ACC112 (cell line): Measurements from ENCODE around the gene LPCAT1.

Experiments used
- H2AFZ ChIP-seq: fragments of 200-600 bp; sonication (generic); one replicate; pipeline ENCODE4 v1.6.0; 2017; ENCODE audit warnings: antibody characterized with exemption, low read length; ENCODE audit not compliant: unreplicated experiment
- H3K27ac ChIP-seq: fragments of 200-600 bp; sonication (generic); 2 replicates; pipeline ENCODE4 v1.5.1; 2014; ENCODE audit warnings: low read depth, mild to moderate bottlenecking, antibody characterized with exemption, low read length, moderate library complexity
- H3K27me3 ChIP-seq: fragments of 200-600 bp; sonication (generic); 2 replicates; pipeline ENCODE4 v1.6.1; 2014; ENCODE audit warnings: mild to moderate bottlenecking, antibody characterized with exemption, low read length, moderate library complexity, mixed read lengths; ENCODE audit not compliant: insufficient read depth
- H3K36me3 ChIP-seq: fragments of 200-600 bp; sonication (generic); 2 replicates; pipeline ENCODE4 v1.6.1; 2016; ENCODE audit warnings: mild to moderate bottlenecking, antibody characterized with exemption, low read length, moderate library complexity, mixed read lengths; ENCODE audit not compliant: insufficient read depth
- H3K4me1 ChIP-seq: fragments of 200-600 bp; sonication (generic); one replicate; pipeline ENCODE4 v1.6.1; 2016; ENCODE audit warnings: low read length, mixed read lengths; ENCODE audit not compliant: insufficient read depth, unreplicated experiment, control insufficient read depth
- H3K4me3 ChIP-seq: fragments of 200-600 bp; sonication (generic); 2 replicates; pipeline ENCODE4 v1.5.1; 2014; ENCODE audit warnings: mild to moderate bottlenecking, low read depth, low read length
- H3K79me2 ChIP-seq: fragments of 200-600 bp; sonication (generic); one replicate; pipeline ENCODE4 v1.6.0; 2016; ENCODE audit warnings: low read length; ENCODE audit not compliant: control insufficient read depth, unreplicated experiment, insufficient read depth

LPCAT1 gene

GRCh38 chr5:1468247-1468612, 55.5 kb downstream of the LPCAT1 start:
- H3K4me1 ChIP-seq, result peaks cover 5% of the 10 kb centered on the region
- H3K36me3 ChIP-seq, result peaks cover 24% of the 10 kb centered on the region; the same call in 1 of the 2 replicates
- no peak overlapping the region for H3K4me3 ChIP-seq
- H3K79me2 ChIP-seq, result no peaks in the 10 kb centered on the region
- no peak overlapping the region for H2AFZ ChIP-seq
- no peaks in the 10 kb centered on the region for H3K27me3 ChIP-seq
- H3K27ac ChIP-seq, result no peak overlapping the region

GRCh38 chr5:1467341-1468246, 56.2 kb downstream of the LPCAT1 start:
- H3K27me3 ChIP-seq, result no peaks in the 10 kb centered on the region
- H3K79me2 ChIP-seq, result no peaks in the 10 kb centered on the region
- no peak overlapping the region for H3K4me3 ChIP-seq
- no peak overlapping the region for H2AFZ ChIP-seq
- no peak overlapping the region for H3K27ac ChIP-seq
- peaks cover 27% of the 10 kb centered on the region; the same call in 1 of the 2 replicates for H3K36me3 ChIP-seq
- H3K4me1 ChIP-seq, result peaks cover 5% of the 10 kb centered on the region

GRCh38 chr5:1466631-1467265, 57.0 kb downstream of the LPCAT1 start:
- Histone ChIP-seq H3K4me1 (peaks cover 5% of the 10 kb centered on the region), H3K79me2 (no peaks in the 10 kb centered on the region), H3K4me3 (no peak overlapping the region), H3K27me3 (no peaks in the 10 kb centered on the region), H2AFZ (no peak overlapping the region), H3K36me3 (peaks cover 27% of the 10 kb centered on the region), H3K27ac (no peak overlapping the region)

- H3K27ac ChIP-seq, result no peak overlapping the region
- peaks cover 32% of the 10 kb centered on the region for H3K36me3 ChIP-seq
- no peaks in the 10 kb centered on the region for H3K79me2 ChIP-seq
- no peak overlapping the region for H3K4me3 ChIP-seq
- peaks cover 5% of the 10 kb centered on the region for H3K4me1 ChIP-seq
- no peak overlapping the region for H2AFZ ChIP-seq
- no peaks in the 10 kb centered on the region for H3K27me3 ChIP-seq
Observed at GRCh38 chr5:1465966-1466471, 57.7 kb downstream of the LPCAT1 start.

GRCh38 chr5:1465117-1465516, 58.6 kb downstream of the LPCAT1 start:
- Histone ChIP-seq H3K27me3 (no peaks in the 10 kb centered on the region), H3K4me1 (peaks cover 1% of the 10 kb centered on the region), H2AFZ (no peak overlapping the region), H3K36me3 (peaks cover 35% of the 10 kb centered on the region), H3K79me2 (no peaks in the 10 kb centered on the region), H3K4me3 (no peak overlapping the region), H3K27ac (no peak overlapping the region)

GRCh38 chr5:1464511-1464910, 59.2 kb downstream of the LPCAT1 start:
- no peak overlapping the region for H2AFZ ChIP-seq
- H3K27ac ChIP-seq, result no peak overlapping the region
- H3K4me3 ChIP-seq, result no peak overlapping the region
- no peaks in the 10 kb centered on the region for H3K79me2 ChIP-seq
- H3K27me3 ChIP-seq, result no peaks in the 10 kb centered on the region
- H3K4me1 ChIP-seq, result no peaks in the 10 kb centered on the region
- H3K36me3 ChIP-seq, result peaks cover 41% of the 10 kb centered on the region

GRCh38 chr5:1464096-1464446, 59.7 kb downstream of the LPCAT1 start:
- Histone ChIP-seq H3K27me3 (no peaks in the 10 kb centered on the region), H3K36me3 (peaks cover 42% of the 10 kb centered on the region), H2AFZ (no peak overlapping the region), H3K79me2 (no peaks in the 10 kb centered on the region), H3K27ac (no peak overlapping the region), H3K4me1 (no peaks in the 10 kb centered on the region), H3K4me3 (no peak overlapping the region)

- Histone ChIP-seq H3K4me1 (no peaks in the 10 kb centered on the region), H3K27ac (no peak overlapping the region), H3K79me2 (no peaks in the 10 kb centered on the region), H3K36me3 (peaks cover 38% of the 10 kb centered on the region), H2AFZ (no peak overlapping the region), H3K4me3 (no peak overlapping the region), H3K27me3 (no peaks in the 10 kb centered on the region)
Observed at GRCh38 chr5:1463326-1464095, 60.2 kb downstream of the LPCAT1 start.

- no peak overlapping the region for H3K27ac ChIP-seq
- H3K4me3 ChIP-seq, result no peak overlapping the region
- no peaks in the 10 kb centered on the region for H3K27me3 ChIP-seq
- H2AFZ ChIP-seq, result no peak overlapping the region
- no peaks in the 10 kb centered on the region for H3K4me1 ChIP-seq
- peaks cover 34% of the 10 kb centered on the region for H3K36me3 ChIP-seq
- no peaks in the 10 kb centered on the region for H3K79me2 ChIP-seq
Observed at GRCh38 chr5:1462358-1462757, 61.4 kb downstream of the LPCAT1 start.

GRCh38 chr5:1461396-1461795, 62.4 kb downstream of the LPCAT1 start:
- Histone ChIP-seq H3K36me3 (peaks cover 31% of the 10 kb centered on the region), H3K79me2 (no peaks in the 10 kb centered on the region), H3K4me3 (no peak overlapping the region), H2AFZ (no peak overlapping the region), H3K4me1 (no peaks in the 10 kb centered on the region), H3K27ac (no peak overlapping the region), H3K27me3 (no peaks in the 10 kb centered on the region)
